Panc1 (cell line): ENCODE results near the gene PAK1.
A peak's percentile ranks its signal among the peaks of the same experiment; 100 is the strongest.

Experiments used
- POLR2AphosphoS5 ChIP-seq: IDR thresholded peaks from 2 replicates; pipeline ENCODE4 v1.6.1; 2012; ENCODE audit warnings: mild to moderate bottlenecking, low read depth, low read length, moderate library complexity
- TCF7L2 ChIP-seq: IDR thresholded peaks from 2 replicates; pipeline ENCODE4 v1.6.1; 2011; ENCODE audit warnings: mild to moderate bottlenecking, low read depth, low read length, inconsistent platforms
- TF ChIP-seq, protein P1 (sequence below): fragments of 450-650 bp; IDR thresholded peaks from 2 replicates; pipeline ENCODE4 v1.5.1; 2017; ENCODE audit warnings: mild to moderate bottlenecking
- TF ChIP-seq, protein P2 (sequence below), 2 experiments: IDR thresholded peaks; 2 replicates each; pipeline ENCODE4 v1.6.1; 2011 to 2012; ENCODE audit warnings: low read depth in 2 of 2, control low read depth in 1 of 2, low read length in 1 of 2, mild to moderate bottlenecking in 1 of 2, moderate library complexity in 1 of 2; ENCODE audit not compliant: insufficient read depth in 1 of 2

DNA sequence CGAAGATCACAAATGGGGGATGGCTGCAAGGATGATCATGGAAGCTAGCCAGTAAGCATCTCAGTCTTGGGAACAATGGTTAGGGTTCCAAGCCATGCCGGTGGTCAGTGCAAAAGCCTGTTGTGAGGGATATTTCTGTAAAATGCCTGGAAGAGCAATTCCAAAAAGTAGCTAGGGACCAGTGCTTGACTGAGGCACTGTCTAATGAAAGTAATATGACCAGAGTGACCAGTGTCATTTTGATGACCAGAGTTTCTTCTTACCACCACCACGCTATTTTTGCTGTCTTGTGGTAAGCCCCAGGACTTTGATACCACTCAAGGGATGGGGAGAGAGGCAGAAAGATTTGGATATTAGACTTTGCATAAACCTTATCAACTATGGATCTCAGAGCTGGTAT, 190.8 kb downstream of the PAK1 start:
- TF ChIP-seq, protein P1, sequence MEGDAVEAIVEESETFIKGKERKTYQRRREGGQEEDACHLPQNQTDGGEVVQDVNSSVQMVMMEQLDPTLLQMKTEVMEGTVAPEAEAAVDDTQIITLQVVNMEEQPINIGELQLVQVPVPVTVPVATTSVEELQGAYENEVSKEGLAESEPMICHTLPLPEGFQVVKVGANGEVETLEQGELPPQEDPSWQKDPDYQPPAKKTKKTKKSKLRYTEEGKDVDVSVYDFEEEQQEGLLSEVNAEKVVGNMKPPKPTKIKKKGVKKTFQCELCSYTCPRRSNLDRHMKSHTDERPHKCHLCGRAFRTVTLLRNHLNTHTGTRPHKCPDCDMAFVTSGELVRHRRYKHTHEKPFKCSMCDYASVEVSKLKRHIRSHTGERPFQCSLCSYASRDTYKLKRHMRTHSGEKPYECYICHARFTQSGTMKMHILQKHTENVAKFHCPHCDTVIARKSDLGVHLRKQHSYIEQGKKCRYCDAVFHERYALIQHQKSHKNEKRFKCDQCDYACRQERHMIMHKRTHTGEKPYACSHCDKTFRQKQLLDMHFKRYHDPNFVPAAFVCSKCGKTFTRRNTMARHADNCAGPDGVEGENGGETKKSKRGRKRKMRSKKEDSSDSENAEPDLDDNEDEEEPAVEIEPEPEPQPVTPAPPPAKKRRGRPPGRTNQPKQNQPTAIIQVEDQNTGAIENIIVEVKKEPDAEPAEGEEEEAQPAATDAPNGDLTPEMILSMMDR, result 0 out of 2 replicates have a peak, but pooled peaks have one; percentile 6
- TF ChIP-seq TCF7L2 (no peak), POLR2AphosphoS5 (no peak)
- TF ChIP-seq, protein P2, sequence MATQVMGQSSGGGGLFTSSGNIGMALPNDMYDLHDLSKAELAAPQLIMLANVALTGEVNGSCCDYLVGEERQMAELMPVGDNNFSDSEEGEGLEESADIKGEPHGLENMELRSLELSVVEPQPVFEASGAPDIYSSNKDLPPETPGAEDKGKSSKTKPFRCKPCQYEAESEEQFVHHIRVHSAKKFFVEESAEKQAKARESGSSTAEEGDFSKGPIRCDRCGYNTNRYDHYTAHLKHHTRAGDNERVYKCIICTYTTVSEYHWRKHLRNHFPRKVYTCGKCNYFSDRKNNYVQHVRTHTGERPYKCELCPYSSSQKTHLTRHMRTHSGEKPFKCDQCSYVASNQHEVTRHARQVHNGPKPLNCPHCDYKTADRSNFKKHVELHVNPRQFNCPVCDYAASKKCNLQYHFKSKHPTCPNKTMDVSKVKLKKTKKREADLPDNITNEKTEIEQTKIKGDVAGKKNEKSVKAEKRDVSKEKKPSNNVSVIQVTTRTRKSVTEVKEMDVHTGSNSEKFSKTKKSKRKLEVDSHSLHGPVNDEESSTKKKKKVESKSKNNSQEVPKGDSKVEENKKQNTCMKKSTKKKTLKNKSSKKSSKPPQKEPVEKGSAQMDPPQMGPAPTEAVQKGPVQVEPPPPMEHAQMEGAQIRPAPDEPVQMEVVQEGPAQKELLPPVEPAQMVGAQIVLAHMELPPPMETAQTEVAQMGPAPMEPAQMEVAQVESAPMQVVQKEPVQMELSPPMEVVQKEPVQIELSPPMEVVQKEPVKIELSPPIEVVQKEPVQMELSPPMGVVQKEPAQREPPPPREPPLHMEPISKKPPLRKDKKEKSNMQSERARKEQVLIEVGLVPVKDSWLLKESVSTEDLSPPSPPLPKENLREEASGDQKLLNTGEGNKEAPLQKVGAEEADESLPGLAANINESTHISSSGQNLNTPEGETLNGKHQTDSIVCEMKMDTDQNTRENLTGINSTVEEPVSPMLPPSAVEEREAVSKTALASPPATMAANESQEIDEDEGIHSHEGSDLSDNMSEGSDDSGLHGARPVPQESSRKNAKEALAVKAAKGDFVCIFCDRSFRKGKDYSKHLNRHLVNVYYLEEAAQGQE (IDR thresholded peaks at IDR 0.05; ENCODE audit: insufficient read depth in 1 of 2, low read depth in 2 of 2, low read length in 1 of 2), result no peak
